ENCODE results near the gene CDC5L. TPM values are rescaled to one million over a fixed set of nuclear protein-coding genes. Genes with fewer than 3 reads are reported as not detected.

CDC5L gene
- total and polyA plus RNA-seq, 2 experiments from 2014 or later, result 15.9 to 20.4 TPM

DNA sequence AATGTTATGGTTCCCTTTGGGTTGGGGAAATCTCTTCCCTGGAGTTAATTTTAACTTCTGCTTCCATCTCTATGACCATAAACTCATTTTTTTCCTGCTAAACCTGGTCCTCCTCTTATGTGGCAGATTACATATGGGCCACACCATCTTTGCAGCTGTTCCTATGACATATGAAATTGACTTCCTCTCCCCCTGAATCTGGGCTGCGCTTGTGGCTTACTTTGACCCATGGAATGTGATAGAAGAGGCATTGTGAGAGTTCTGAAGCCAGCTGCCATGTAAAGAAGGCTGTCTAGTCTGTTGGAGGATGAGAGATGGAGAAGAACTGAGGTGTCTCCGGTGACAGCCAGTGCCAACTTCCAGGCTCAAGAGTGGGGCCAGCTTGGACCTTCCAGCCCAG lies 100.1 kb downstream of the CDC5L start:
- Histone ChIP-seq H3K27me3 (replicated peaks; ENCODE audit: insufficient read depth) (no peaks in the 10 kb centered on the region), H3K9ac (no peak overlapping the region), H3K79me2 (ENCODE audit: insufficient read depth) (no peaks in the 10 kb centered on the region), H3K27ac (no peak overlapping the region), H3K9me3 (ENCODE audit: low read depth) (no peaks in the 10 kb centered on the region), H3F3A (ENCODE audit: insufficient read depth) (peaks cover 18% of the 10 kb centered on the region), H3K4me3 (no peak overlapping the region), H3K4me1 (ENCODE audit: insufficient read depth) (peaks cover 30% of the 10 kb centered on the region), H3K4me2 (ENCODE audit: unreplicated experiment) (no peak overlapping the region), H3K36me3 (ENCODE audit: low read depth) (no peaks in the 10 kb centered on the region), H2AFZ (no peak overlapping the region), H4K20me1 (ENCODE audit: insufficient read depth) (no peaks in the 10 kb centered on the region), H3K9me2 (ENCODE audit: insufficient read depth) (no peaks in the 10 kb centered on the region)
- in situ Hi-C loops (cut with MboI), result loop anchor here (25.0 kb wide), 2 partner anchors 1225 to 1425 kb away; no protein-coding TSS in a partner anchor
- DNase-seq, result no peak
- 100% methylated on average over 2 of the region's 2 CpGs for WGBS, 2 experiments (ENCODE audit: low coverage in 1 of 2, low lambda C conversion rate in 2 of 2, missing lambda C conversion rate in 2 of 2)
- TF ChIP-seq EZH2 (IDR thresholded peaks at IDR 0.05; ENCODE audit: insufficient read depth, poor library complexity, severe bottlenecking) (no peak), EZH2phosphoT487 (IDR thresholded peaks at IDR 0.05; ENCODE audit: insufficient read depth, low read depth) (no peak)

DNA sequence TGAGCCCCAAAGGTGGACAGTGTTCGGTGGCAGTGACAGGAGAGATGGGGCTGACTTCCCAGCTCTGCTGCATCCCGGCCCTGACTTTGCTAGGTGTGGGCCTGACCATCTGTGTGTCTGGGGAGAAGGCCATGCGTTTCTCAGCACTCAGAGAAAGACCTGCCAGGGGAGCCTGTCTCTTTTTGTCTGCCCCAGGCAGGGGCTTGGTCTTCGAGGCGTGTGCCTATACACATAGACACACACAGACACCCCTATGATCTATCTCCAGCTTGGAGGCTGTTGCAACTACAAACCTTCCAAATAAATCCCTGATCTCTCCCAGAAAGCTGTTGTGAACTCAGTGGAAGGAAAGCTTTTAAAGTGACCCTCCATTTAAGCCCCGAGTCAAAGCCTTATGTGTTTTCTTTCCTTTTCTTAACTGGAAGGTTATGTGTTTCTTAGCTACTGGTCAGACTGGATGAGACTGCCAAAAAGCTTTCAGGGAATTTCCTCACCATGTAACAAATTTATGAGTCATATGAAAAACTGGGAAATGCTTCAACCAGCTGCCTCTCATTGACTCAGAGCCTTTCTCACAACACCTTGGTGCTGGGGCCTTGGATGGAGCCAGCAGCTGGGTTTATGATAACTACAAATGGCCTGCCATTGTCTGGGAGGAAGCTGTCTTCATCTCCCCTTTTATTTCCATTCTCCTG lies 102.6 kb downstream of the CDC5L start:
- Histone ChIP-seq H3K36me3 (ENCODE audit: low read depth) (no peaks in the 10 kb centered on the region), H3K4me3 (peak overlapping the region; percentile 59), H3K9me3 (ENCODE audit: low read depth) (no peaks in the 10 kb centered on the region), H3K27me3 (replicated peaks; ENCODE audit: insufficient read depth) (no peaks in the 10 kb centered on the region), H2AFZ (peak overlapping the region; percentile 75), H3K9ac (peak overlapping the region; percentile 77), H3F3A (ENCODE audit: insufficient read depth) (peaks cover 23% of the 10 kb centered on the region), H3K4me2 (ENCODE audit: unreplicated experiment) (peak overlapping the region; percentile 82), H3K4me1 (ENCODE audit: insufficient read depth) (peaks cover 45% of the 10 kb centered on the region), H3K79me2 (ENCODE audit: insufficient read depth) (no peaks in the 10 kb centered on the region), H3K27ac (peak overlapping the region; percentile 90), H3K9me2 (ENCODE audit: insufficient read depth) (no peaks in the 10 kb centered on the region), H4K20me1 (ENCODE audit: insufficient read depth) (no peaks in the 10 kb centered on the region)
- TF ChIP-seq EZH2phosphoT487 (IDR thresholded peaks at IDR 0.05; ENCODE audit: insufficient read depth, low read depth), result no peak
- TF ChIP-seq EZH2 (IDR thresholded peaks at IDR 0.05; ENCODE audit: insufficient read depth, poor library complexity, severe bottlenecking), result no peak
- peak; percentile 96 for DNase-seq
- in situ Hi-C loops (cut with MboI), result loop anchor here (25.0 kb wide), 2 partner anchors 1222 to 1422 kb away; no protein-coding TSS in a partner anchor
- 17 to 22% methylated on average over 6 of the region's 6 CpGs for WGBS, 2 experiments (ENCODE audit: low coverage in 1 of 2, low lambda C conversion rate in 2 of 2, missing lambda C conversion rate in 2 of 2)

DNA sequence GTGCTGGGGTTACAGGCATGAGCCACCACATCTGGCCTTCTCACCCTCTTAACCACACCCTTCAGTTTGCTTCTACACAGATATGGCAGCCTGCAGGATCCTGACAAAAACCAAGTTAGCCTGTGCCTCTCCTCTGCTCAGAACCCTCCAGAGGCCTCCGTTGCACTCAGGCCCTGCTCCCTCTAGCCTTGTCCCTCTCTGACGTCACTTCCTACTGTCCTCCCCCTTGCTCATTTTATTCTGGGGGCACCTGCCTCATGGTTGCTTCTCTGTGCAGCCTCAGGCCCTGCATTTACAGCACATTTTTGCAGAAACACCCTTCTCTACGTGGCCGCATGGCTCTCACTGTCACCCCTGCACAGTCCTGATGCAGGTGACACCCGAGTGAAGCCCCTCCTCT lies 105.6 kb downstream of the CDC5L start:
- Histone ChIP-seq H3K36me3 (ENCODE audit: low read depth) (no peaks in the 10 kb centered on the region), H3K27ac (no peak overlapping the region), H4K20me1 (ENCODE audit: insufficient read depth) (no peaks in the 10 kb centered on the region), H3F3A (ENCODE audit: insufficient read depth) (peaks cover 23% of the 10 kb centered on the region), H3K9ac (no peak overlapping the region), H3K27me3 (replicated peaks; ENCODE audit: insufficient read depth) (no peaks in the 10 kb centered on the region), H3K4me3 (no peak overlapping the region), H3K9me2 (ENCODE audit: insufficient read depth) (no peaks in the 10 kb centered on the region), H3K79me2 (ENCODE audit: insufficient read depth) (no peaks in the 10 kb centered on the region), H2AFZ (no peak overlapping the region), H3K9me3 (ENCODE audit: low read depth) (no peaks in the 10 kb centered on the region), H3K4me2 (ENCODE audit: unreplicated experiment) (no peak overlapping the region), H3K4me1 (ENCODE audit: insufficient read depth) (peaks cover 34% of the 10 kb centered on the region)
- DNase-seq, result no peak
- 78 to 81% methylated on average over 5 of the region's 5 CpGs for WGBS, 2 experiments (ENCODE audit: low coverage in 1 of 2, low lambda C conversion rate in 2 of 2, missing lambda C conversion rate in 2 of 2)
- in situ Hi-C loops (cut with MboI), result loop anchor here (25.0 kb wide), 2 partner anchors 1219 to 1419 kb away; no protein-coding TSS in a partner anchor
- TF ChIP-seq EZH2 (IDR thresholded peaks at IDR 0.05; ENCODE audit: insufficient read depth, poor library complexity, severe bottlenecking) (no peak), EZH2phosphoT487 (IDR thresholded peaks at IDR 0.05; ENCODE audit: insufficient read depth, low read depth) (no peak)

DNA sequence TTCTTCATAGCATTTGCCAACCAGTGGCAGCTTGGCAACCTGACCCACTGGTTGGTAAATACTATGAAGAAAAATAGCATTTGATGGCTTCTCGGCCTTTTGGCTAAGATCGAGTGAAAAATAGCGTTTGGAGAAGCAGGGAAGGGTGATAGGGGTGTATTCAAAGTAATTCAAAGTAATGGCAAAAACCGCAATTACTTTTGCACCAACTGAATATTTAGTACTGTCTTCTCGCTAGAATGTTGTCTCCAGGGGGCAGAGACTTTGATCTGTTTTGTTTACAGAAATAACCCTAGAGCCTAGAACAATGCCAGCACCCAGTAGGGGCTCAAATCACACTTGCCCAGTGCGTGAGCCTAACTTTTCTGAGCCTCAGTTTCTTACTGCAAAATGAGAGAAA lies 106.1 kb downstream of the CDC5L start:
- Histone ChIP-seq H3K4me3 (0 out of 2 replicates have a peak overlapping the region, but pooled peaks have one; percentile 20), H3K36me3 (ENCODE audit: low read depth) (no peaks in the 10 kb centered on the region), H3K4me1 (ENCODE audit: insufficient read depth) (peaks cover 34% of the 10 kb centered on the region), H3K9me3 (ENCODE audit: low read depth) (no peaks in the 10 kb centered on the region), H3K4me2 (ENCODE audit: unreplicated experiment) (peak overlapping the region; percentile 62), H3K9me2 (ENCODE audit: insufficient read depth) (no peaks in the 10 kb centered on the region), H3K27ac (peak overlapping the region; percentile 79), H4K20me1 (ENCODE audit: insufficient read depth) (no peaks in the 10 kb centered on the region), H3K79me2 (ENCODE audit: insufficient read depth) (no peaks in the 10 kb centered on the region), H3K9ac (peak overlapping the region; percentile 62), H3K27me3 (replicated peaks; ENCODE audit: insufficient read depth) (no peaks in the 10 kb centered on the region), H2AFZ (peak overlapping the region; percentile 72), H3F3A (ENCODE audit: insufficient read depth) (peaks cover 23% of the 10 kb centered on the region)
- no peak for DNase-seq
- in situ Hi-C loops (cut with MboI), result loop anchor here (25.0 kb wide), 2 partner anchors 1219 to 1419 kb away; no protein-coding TSS in a partner anchor
- 64 to 75% methylated on average over 6 of the region's 6 CpGs for WGBS, 2 experiments (ENCODE audit: low coverage in 1 of 2, low lambda C conversion rate in 2 of 2, missing lambda C conversion rate in 2 of 2)
- TF ChIP-seq EZH2 (IDR thresholded peaks at IDR 0.05; ENCODE audit: insufficient read depth, poor library complexity, severe bottlenecking), result no peak
- TF ChIP-seq EZH2phosphoT487 (IDR thresholded peaks at IDR 0.05; ENCODE audit: insufficient read depth, low read depth), result no peak

Measured in GM23248 (cell line).